DND-41 (cell line): ENCODE measurements around the gene EXOC6.

Source experiments
- ATAC-seq: fragments of 200-7000 bp; cut with Tn5 transposase; 3 replicates; pipeline ENCODE4 v1.9.1; 2021; ENCODE audit warnings: low read depth; ENCODE audit not compliant: insufficient read depth
- DNase-seq: peaks from one replicate; pipeline ENCODE4 v3.0.0-alpha.2; 2020
- H2AFZ ChIP-seq: 2 replicates; pipeline ENCODE4 v1.6.0; 2012; ENCODE audit warnings: low read depth, low read length
- H3K27ac ChIP-seq: 2 replicates; pipeline ENCODE4 v1.5.1; 2012; ENCODE audit warnings: low read length, inconsistent platforms
- H3K27me3 ChIP-seq: fragments of 200-600 bp; sonication (generic); 2 replicates; pipeline ENCODE4 v1.6.0; 2012; ENCODE audit warnings: low read length, mild to moderate bottlenecking, inconsistent platforms; ENCODE audit not compliant: insufficient read depth, poor library complexity
- H3K36me3 ChIP-seq: 2 replicates; pipeline ENCODE4 v1.5.1; 2012; ENCODE audit warnings: low read length, inconsistent platforms; ENCODE audit not compliant: insufficient read depth
- H3K4me1 ChIP-seq: 2 replicates; pipeline ENCODE4 v1.5.1; 2012; ENCODE audit warnings: mild to moderate bottlenecking, low read length; ENCODE audit not compliant: insufficient read depth
- H3K4me2 ChIP-seq: 2 replicates; pipeline ENCODE4 v1.6.0; 2012; ENCODE audit warnings: mild to moderate bottlenecking, moderate library complexity, low read length, inconsistent platforms; ENCODE audit not compliant: insufficient read depth
- H3K4me3 ChIP-seq, 2 experiments: fragments of 200-600 bp in 1 of 2; shearing (Covaris generic) in 1 of 2; 2 replicates each; pipeline ENCODE4 v1.5.1; 2012 to 2016; ENCODE audit warnings: inconsistent platforms in 2 of 2, low read length in 2 of 2, mild to moderate bottlenecking in 2 of 2, low read depth in 1 of 2, moderate library complexity in 1 of 2
- H3K79me2 ChIP-seq: 2 replicates; pipeline ENCODE4 v1.6.0; 2012; ENCODE audit warnings: low read length, inconsistent platforms; ENCODE audit not compliant: insufficient read depth
- H3K9ac ChIP-seq: 2 replicates; pipeline ENCODE4 v1.6.0; 2012; ENCODE audit warnings: low read depth, mild to moderate bottlenecking, inconsistent platforms, low read length, moderate library complexity
- H3K9me3 ChIP-seq: 2 replicates; pipeline ENCODE4 v1.5.1; 2012; ENCODE audit warnings: low read length, moderate library complexity, mild to moderate bottlenecking, inconsistent platforms; ENCODE audit not compliant: insufficient read depth, severe bottlenecking
- H4K20me1 ChIP-seq: 2 replicates; pipeline ENCODE4 v1.6.0; 2012; ENCODE audit warnings: low read length; ENCODE audit not compliant: insufficient read depth
- EZH2 ChIP-seq: IDR thresholded peaks from 3 replicates; pipeline ENCODE4 v1.6.1; 2012; ENCODE audit warnings: borderline replicate concordance, low read depth, mild to moderate bottlenecking, moderate library complexity, low read length, inconsistent platforms; ENCODE audit not compliant: severe bottlenecking
- TF ChIP-seq, protein P1 (sequence below): IDR thresholded peaks from 2 replicates; pipeline ENCODE4 v1.5.1; 2012; ENCODE audit warnings: borderline replicate concordance, low read length, moderate library complexity, mild to moderate bottlenecking; ENCODE audit not compliant: poor library complexity, severe bottlenecking; ENCODE audit errors: extremely low read depth

EXOC6 gene

GRCh38 chr10:92826504-92826903 lies 21.8 kb upstream of the EXOC6 start:
- Histone ChIP-seq H3K36me3 (no peaks in the 10 kb centered on the region), H3K27me3 (no peaks in the 10 kb centered on the region), H3K27ac (no peak overlapping the region), H3K9ac (no peak overlapping the region), H4K20me1 (no peaks in the 10 kb centered on the region), H3K79me2 (no peaks in the 10 kb centered on the region), H3K4me1 (peaks cover 17% of the 10 kb centered on the region), H3K4me3 (no peak overlapping the region), H2AFZ (no peak overlapping the region), H3K4me2 (no peak overlapping the region), H3K9me3 (no peaks in the 10 kb centered on the region)
- ATAC-seq = no peak
- no peak for TF ChIP-seq EZH2
- TF ChIP-seq, protein P1, sequence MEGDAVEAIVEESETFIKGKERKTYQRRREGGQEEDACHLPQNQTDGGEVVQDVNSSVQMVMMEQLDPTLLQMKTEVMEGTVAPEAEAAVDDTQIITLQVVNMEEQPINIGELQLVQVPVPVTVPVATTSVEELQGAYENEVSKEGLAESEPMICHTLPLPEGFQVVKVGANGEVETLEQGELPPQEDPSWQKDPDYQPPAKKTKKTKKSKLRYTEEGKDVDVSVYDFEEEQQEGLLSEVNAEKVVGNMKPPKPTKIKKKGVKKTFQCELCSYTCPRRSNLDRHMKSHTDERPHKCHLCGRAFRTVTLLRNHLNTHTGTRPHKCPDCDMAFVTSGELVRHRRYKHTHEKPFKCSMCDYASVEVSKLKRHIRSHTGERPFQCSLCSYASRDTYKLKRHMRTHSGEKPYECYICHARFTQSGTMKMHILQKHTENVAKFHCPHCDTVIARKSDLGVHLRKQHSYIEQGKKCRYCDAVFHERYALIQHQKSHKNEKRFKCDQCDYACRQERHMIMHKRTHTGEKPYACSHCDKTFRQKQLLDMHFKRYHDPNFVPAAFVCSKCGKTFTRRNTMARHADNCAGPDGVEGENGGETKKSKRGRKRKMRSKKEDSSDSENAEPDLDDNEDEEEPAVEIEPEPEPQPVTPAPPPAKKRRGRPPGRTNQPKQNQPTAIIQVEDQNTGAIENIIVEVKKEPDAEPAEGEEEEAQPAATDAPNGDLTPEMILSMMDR = no peak
- DNase-seq = no peak

DNA sequence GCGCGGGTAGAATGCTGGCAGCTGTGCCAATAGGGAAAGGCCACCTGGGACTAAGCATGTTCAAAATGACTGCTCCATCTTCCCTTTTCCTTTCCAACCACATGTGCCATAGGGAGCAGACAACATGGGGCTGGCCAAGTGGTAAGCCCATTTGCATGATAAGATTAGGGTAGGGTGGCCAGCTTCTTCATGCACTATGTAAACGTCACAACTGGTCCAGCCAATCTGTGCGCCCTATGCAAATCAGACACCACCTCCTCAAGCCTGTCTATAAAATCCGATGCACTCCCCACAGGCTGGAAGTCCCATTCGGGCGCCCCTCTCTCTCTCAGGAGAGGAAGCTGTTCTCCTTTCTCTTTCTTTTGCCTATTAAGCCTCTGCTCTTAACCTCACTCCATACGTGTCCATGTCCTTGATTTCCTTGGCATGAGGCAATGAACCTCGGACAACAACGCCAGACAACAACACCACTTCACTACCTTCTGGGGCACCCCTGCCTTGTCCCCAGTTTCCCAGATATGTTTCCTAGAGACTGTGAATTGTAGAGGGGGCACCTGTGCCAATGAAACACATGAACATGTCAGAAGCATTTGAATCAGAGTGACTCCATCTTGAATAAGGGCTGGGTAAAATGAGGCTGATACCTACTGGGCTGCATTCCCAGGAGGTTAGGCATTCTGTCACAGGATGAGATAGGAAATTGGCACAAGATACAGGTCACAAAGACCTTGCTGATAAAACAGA lies 19.1 kb upstream of the EXOC6 start:
- H3K9me3 ChIP-seq = no peaks in the 10 kb centered on the region
- H3K4me3 ChIP-seq = no peak overlapping the region
- H3K9ac ChIP-seq = no peak overlapping the region
- H2AFZ ChIP-seq = no peak overlapping the region
- no peaks in the 10 kb centered on the region for H3K36me3 ChIP-seq
- H3K4me2 ChIP-seq = no peak overlapping the region
- DNase-seq (no peak), ATAC-seq (peak; percentile 22; the same call in 1 of the 3 replicates)
- H3K4me1 ChIP-seq = peaks cover 10% of the 10 kb centered on the region
- H3K27me3 ChIP-seq = no peaks in the 10 kb centered on the region
- H3K27ac ChIP-seq = no peak overlapping the region
- H3K79me2 ChIP-seq = no peaks in the 10 kb centered on the region
- no peaks in the 10 kb centered on the region for H4K20me1 ChIP-seq
- TF ChIP-seq EZH2 = no peak
- TF ChIP-seq, protein P1 = no peak

- Histone ChIP-seq H3K27me3 (no peaks in the 10 kb centered on the region), H3K9me3 (no peaks in the 10 kb centered on the region), H3K79me2 (no peaks in the 10 kb centered on the region), H3K4me2 (no peak overlapping the region), H3K4me1 (peaks cover 10% of the 10 kb centered on the region), H3K27ac (no peak overlapping the region), H3K9ac (no peak overlapping the region), H4K20me1 (no peaks in the 10 kb centered on the region), H3K36me3 (no peaks in the 10 kb centered on the region), H3K4me3 (no peak overlapping the region), H2AFZ (no peak overlapping the region)
- ATAC-seq (no peak), DNase-seq (no peak)
- TF ChIP-seq, protein P1 = no peak
- TF ChIP-seq EZH2 = no peak
These were observed 18.4 kb upstream of the EXOC6 start for GRCh38 chr10:92829786-92830377.
